GM12801 (cell line): ENCODE results near the gene CLSTN1.

Experiments used
- CTCF ChIP-seq: IDR thresholded peaks from one replicate; pipeline ENCODE4 v1.5.1; 2011; ENCODE audit warnings: control low read depth; ENCODE audit not compliant: insufficient read length; ENCODE audit errors: extremely low read depth

CLSTN1 gene

GRCh38 chr1:9723068-9723805, 100.5 kb downstream of the CLSTN1 start:
- no peak for TF ChIP-seq CTCF

GRCh38 chr1:9722378-9722749, 101.4 kb downstream of the CLSTN1 start:
- TF ChIP-seq CTCF = no peak

- no peak for TF ChIP-seq CTCF
Observed at GRCh38 chr1:9721606-9722377, 102.0 kb downstream of the CLSTN1 start.

- TF ChIP-seq CTCF = no peak
Observed at GRCh38 chr1:9720785-9721605, 102.8 kb downstream of the CLSTN1 start.

GRCh38 chr1:9719978-9720722, 103.6 kb downstream of the CLSTN1 start:
- no peak for TF ChIP-seq CTCF

GRCh38 chr1:9718006-9718680, 105.6 kb downstream of the CLSTN1 start:
- no peak for TF ChIP-seq CTCF
